GM21717 (cell line): ENCODE measurements around the gene EGLN1.

ENCODE experiments used
- ATAC-seq: cut with Tn5 transposase; IDR thresholded peaks from one replicate; pipeline ENCODE4 v1.9.1; 2021; ENCODE audit warnings: mild to moderate bottlenecking, moderate library complexity; ENCODE audit not compliant: unreplicated experiment

Gene EGLN1

DNA sequence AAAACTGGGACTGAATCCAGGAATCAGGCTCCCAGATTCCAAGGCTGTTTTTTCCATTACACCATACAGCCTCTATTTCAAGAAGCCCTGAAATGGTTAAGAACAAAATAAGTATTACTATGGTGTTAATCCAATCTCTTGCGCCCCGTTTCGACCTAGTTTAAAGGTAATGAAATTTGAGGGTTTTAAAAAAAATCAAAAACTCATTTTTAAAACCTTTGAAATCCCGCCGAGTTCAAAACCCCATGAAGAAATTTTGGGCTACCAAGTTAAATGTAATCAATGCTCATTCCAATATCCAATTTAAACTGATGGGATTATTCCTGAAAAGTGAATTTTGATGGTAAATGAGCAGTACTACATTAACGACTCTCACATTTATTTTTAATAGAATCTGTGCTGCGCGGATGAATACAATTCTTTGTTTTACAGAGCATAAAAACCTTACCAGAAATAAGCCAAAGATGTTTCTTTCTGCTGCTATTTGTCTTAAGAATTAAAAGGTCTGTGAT lies 767 bp upstream of the EGLN1 start:
- ATAC-seq, result no peak

DNA sequence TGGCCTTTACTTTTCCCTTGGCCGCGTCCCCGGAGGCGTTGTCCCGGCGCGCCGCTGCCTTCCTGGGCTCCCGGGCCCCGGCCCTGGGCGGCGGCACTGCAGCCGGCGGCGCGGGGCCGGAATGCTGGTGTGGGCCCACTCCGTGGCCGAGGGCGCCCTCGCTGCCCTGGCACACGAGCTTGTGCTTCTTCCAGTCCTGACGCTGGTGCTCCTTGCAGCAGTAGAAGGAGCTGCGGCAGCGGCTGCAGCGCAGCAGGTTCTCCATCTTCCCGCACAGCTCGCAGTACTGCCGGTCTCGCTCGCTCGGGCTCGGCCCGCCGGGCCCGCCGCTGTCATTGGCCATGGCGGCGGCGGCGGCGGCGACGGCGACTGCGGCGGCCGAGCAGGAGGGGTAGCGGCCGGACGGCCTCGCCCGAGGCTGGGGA lies 529 bp downstream of the EGLN1 start:
- peak; percentile 29 for ATAC-seq

DNA sequence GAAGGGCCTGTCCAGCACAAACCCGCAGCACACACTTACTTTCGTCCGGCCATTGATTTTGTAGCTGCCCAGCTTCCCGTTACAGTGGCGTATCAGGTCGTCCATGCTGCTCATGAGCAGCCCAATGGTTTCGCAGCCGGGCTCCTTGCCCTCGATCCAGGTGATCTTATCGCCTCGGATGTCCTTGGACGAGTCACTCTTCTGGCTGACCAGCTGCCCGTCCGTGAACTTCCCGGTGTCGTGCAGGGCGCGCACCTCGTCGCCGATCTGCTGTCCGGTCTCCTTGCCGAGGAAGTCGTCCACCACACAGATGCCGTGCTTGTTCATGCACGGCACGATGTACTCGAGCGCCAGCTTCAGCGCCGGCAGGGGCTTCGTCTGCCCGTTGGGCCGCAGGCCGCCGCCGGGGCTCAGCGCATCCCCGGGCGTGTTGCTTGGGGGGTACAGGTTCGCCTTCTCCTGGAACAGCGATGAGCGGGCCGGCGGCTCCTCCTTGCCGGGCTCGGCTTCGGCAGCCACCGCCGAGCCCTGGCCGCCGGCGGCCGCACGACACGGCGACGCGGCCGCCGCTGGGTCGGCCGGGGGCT lies 1.0 kb downstream of the EGLN1 start:
- peak; percentile 12 for ATAC-seq

DNA sequence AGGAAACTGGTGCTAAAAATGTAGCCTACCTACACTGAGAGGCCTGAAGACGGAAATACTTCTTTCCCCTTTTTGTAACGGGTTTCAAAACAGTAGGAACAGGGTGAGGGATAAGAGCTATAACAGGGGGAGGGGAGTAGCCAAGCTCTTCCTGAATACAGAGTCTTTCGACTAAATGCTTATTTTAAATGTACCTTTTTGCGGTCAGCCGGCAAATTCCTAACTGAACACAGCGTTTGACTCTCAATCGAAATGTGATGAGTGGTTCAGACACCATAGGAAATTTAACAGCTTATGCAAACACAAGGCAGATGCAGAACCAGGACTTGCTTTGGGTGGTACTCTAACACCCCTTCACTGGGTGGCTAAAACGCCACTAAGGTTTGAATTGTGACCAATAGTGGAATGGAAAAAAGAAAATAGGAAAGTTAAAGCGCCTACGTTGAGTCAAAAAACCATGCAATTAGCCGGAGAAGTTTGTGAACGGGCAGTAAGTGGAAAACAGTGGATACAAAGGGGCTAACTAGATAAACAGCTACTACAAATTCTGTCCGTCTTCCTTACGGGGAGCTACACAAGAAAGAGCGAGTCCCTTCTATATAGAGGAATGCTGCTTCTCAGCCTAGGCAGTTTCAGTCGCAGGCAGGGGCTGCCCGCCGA lies 1.7 kb downstream of the EGLN1 start:
- no peak for ATAC-seq

DNA sequence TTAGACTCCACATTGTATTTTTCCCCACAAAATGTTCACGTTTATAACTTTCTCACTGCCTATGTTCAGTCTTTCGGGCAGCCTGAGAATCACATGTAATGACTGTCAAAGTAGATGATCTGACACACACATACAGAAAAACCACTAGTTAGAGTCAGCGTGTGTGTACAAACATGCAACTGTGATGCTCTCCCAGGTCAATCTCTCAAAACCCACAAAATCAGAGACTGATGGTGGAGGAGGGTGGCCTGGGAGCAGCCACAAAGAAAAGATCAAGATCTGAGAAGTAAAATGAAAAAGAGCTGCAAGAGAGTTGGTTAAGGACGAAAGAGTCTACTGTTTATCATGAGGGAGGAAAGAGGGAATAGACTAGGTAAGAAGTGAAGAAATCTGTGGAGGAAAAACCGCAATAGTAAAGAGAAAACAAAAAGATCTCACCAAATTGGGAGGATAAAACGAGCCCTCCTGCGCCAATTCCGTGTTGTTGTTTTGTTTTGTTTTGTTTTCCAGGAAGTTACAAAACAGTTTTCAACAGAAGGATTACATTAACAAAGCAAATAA lies 2.3 kb downstream of the EGLN1 start:
- ATAC-seq, result no peak

GRCh38 chr1:231419147-231419546 lies 2.9 kb downstream of the EGLN1 start:
- no peak for ATAC-seq

DNA sequence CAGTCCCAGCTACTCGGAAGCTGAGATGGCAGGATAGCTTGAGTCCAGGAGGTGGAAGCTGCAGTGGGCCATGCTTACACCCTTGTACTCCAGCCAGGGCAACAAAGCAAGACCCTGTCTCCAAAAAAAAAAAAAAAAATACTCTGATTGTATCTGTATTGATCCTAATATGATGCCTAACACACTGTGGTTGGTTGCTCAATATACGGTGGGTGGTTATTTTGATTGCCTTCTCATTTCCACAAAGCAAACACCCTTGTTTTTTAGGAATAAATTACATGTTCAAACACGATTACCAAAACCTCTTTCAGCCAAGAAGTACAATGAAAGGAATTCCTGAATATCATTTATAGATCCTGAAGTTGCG lies 3.4 kb downstream of the EGLN1 start:
- no peak for ATAC-seq

- ATAC-seq, result no peak
These were observed 3.9 kb downstream of the EGLN1 start for GRCh38 chr1:231418101-231418740.

- no peak for ATAC-seq
These were observed 4.6 kb downstream of the EGLN1 start for GRCh38 chr1:231417513-231417912.

- ATAC-seq, result no peak
These were observed 5.2 kb downstream of the EGLN1 start for GRCh38 chr1:231416901-231417300.

- ATAC-seq, result no peak
These were observed 7.0 kb downstream of the EGLN1 start for GRCh38 chr1:231415018-231415583.

- ATAC-seq, result no peak
These were observed 7.6 kb downstream of the EGLN1 start for GRCh38 chr1:231414260-231415016.

- no peak for ATAC-seq
These were observed 8.4 kb downstream of the EGLN1 start for GRCh38 chr1:231413749-231414082.

DNA sequence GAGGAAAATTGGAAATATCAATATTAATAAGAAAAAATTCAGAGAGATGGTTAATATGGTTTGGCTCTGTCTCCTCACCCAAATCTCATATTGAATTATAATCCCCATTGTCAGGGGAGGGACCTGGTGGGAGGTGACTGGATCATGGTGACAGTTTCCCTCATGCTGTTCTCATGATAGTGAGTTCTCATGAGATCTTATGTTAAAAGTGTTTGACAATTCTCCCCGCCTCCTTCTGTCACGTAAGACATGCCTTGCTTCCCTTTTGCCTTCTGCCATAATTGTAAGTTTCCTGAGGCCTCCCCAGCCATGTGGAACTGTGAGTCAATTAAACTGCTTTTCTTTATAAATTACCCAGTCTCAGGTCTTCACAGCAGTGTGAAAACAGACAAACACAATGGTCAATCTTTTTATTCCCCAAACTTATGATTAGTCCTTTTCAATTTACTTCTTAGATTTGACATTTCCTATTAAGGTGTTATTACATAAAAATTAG lies 11.0 kb downstream of the EGLN1 start:
- no peak for ATAC-seq

GRCh38 chr1:231410036-231410612 lies 12.0 kb downstream of the EGLN1 start:
- ATAC-seq, result no peak

DNA sequence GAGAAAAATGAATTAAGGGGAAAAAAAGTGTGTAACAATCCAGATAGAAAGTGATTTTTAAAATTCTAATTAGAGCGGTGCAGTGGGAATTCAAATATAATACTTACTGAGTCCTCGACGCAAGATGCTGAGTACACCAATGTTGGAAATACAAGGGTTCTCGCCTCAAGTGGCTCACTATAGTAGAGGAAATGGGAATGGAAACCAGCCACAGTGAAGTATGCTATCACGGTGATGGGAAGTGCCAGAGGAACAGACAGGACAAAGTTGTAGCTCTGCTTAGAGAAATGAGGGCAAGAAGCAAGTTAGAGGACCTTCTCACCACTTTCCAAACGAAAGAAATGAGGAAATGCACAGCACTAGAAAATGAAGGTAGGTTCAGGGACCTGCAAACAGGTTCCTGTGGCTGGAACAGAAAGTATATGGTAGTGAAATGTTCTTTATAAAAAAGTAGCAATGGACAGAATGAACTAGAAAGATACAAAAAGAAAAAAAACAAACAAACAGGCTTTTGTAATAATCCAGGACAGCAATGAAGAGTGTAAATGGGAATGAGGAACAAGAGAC lies 13.5 kb downstream of the EGLN1 start:
- ATAC-seq, result no peak

GRCh38 chr1:231407547-231408396 lies 14.3 kb downstream of the EGLN1 start:
- peak; percentile 69 for ATAC-seq

- no peak for ATAC-seq
These were observed 15.0 kb downstream of the EGLN1 start for GRCh38 chr1:231407049-231407448.

DNA sequence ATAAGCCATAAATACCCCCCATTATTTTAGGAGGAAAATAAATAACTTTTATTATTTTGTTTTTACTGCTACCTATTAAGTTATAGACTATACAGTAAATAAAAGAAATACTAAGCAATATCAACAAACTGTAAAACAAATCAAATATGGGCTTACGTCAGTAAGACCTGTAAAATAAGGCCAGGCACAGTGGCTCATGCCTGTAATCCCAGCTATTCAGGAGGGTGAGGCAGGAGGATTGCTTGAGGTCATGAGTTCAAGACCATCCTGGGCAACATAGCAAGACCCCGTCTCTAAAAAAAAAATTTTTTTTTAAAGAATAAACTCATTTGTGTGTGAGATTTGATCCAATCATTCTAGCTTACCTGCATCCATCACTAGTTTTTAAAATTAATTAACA lies 17.8 kb downstream of the EGLN1 start:
- ATAC-seq, result no peak
